ENCODE results near the gene SUGP2. TPM values are rescaled to one million over a fixed set of nuclear protein-coding genes. Genes with fewer than 3 reads are reported as not detected.

The SUGP2 gene
- total and polyA plus RNA-seq, 9 of the 15 experiments (the other 6 are each of a cell fraction or from before 2014, with no cell fraction given), result 13.1 to 101 (median 63.1) TPM

DNA sequence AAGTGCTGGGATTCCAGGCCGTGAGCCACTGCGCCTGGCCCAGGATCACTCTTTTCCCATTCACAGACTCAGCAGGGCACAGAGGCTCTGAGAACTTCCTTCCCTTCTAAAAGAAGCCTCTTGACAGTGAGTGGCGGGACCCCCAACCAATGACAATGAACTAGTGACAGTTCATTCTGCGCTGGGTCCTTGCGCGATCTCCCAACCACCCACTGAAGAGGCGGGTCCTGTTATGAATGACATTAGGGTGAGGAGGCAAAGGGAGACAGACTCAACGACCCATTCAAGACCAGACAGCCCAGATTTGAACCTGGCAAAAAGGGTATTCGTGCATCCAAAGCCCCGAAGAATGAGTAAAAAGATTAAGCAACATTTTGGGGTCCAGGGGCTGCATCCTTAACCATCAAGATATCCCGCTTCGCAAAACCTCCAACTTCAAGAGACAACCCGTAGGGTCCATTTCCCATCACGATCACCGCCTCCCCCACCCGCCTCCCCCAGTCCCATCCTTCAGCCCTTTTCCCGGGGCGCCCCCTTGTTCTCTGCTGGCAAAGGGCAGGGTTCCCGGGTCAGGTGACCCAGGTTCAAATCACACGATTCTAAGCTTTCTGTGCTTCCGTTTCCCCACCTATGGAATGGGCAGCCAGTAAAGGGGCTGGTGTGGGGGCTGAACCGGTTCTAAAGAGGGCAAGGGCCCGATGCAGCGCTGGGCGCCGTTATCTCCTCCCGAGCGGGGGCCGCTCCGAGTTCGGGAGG, 719 bp downstream of the SUGP2 start (continued):
- TF ChIP-seq CREB1 (IDR thresholded peaks at IDR 0.05), result no peak
- no peak for TF ChIP-seq CREB1 (CRISPR knock-in tag; IDR thresholded peaks at IDR 0.05)
- no peak for TF ChIP-seq FOSL1 (tag; conservative IDR thresholded peaks at IDR 0.05)
- TF ChIP-seq ESRRB (CRISPR knock-in tag; IDR thresholded peaks at IDR 0.05; ENCODE audit: borderline replicate concordance), result no peak
- TF ChIP-seq SREBF2 (CRISPR knock-in tag; IDR thresholded peaks at IDR 0.05), result no peak
- no peak for TF ChIP-seq TAF9B (IDR thresholded peaks at IDR 0.05; ENCODE audit: partially characterized antibody)
- no peak for TF ChIP-seq CEBPG (CRISPR knock-in tag; IDR thresholded peaks at IDR 0.05)
- no peak for TF ChIP-seq CEBPG (tag; conservative IDR thresholded peaks at IDR 0.05 in 1 of 2, IDR thresholded peaks at IDR 0.05 in 1 of 2)
- no peak for TF ChIP-seq NFIC (IDR thresholded peaks at IDR 0.05)
- no peak for TF ChIP-seq ZNF408 (CRISPR knock-in tag; IDR thresholded peaks at IDR 0.05; ENCODE audit: low read depth)
- no peak for TF ChIP-seq HIVEP1 (CRISPR knock-in tag; IDR thresholded peaks at IDR 0.05)
- no peak for TF ChIP-seq MCM5 (IDR thresholded peaks at IDR 0.05; ENCODE audit: low read depth)
- no peak for TF ChIP-seq LCOR (CRISPR knock-in tag; IDR thresholded peaks at IDR 0.05)
- TF ChIP-seq SRSF3 (IDR thresholded peaks at IDR 0.05; ENCODE audit: insufficient read depth, low read length), result no peak
- no peak for TF ChIP-seq XRCC4 (IDR thresholded peaks at IDR 0.05; ENCODE audit: extremely low read depth, insufficient read depth, insufficient read length)
- TF ChIP-seq ZFP36 (IDR thresholded peaks at IDR 0.05; ENCODE audit: low read depth, low read length, partially characterized antibody), result no peak
- no peak for TF ChIP-seq FOXM1 (IDR thresholded peaks at IDR 0.05; ENCODE audit: low read depth)
- 0 out of 2 replicates have a peak, but pooled peaks have one; percentile 16 for TF ChIP-seq FOXM1 (CRISPR knock-in tag; IDR thresholded peaks at IDR 0.05; ENCODE audit: low read depth)
- TF ChIP-seq ZBTB2 (IDR thresholded peaks at IDR 0.05), result no peak
- no peak for TF ChIP-seq ZNF76 (CRISPR knock-in tag; IDR thresholded peaks at IDR 0.05; ENCODE audit: borderline replicate concordance)
- TF ChIP-seq ZNF696 (CRISPR knock-in tag; conservative IDR thresholded peaks at IDR 0.05), result no peak
- TF ChIP-seq, protein P1, sequence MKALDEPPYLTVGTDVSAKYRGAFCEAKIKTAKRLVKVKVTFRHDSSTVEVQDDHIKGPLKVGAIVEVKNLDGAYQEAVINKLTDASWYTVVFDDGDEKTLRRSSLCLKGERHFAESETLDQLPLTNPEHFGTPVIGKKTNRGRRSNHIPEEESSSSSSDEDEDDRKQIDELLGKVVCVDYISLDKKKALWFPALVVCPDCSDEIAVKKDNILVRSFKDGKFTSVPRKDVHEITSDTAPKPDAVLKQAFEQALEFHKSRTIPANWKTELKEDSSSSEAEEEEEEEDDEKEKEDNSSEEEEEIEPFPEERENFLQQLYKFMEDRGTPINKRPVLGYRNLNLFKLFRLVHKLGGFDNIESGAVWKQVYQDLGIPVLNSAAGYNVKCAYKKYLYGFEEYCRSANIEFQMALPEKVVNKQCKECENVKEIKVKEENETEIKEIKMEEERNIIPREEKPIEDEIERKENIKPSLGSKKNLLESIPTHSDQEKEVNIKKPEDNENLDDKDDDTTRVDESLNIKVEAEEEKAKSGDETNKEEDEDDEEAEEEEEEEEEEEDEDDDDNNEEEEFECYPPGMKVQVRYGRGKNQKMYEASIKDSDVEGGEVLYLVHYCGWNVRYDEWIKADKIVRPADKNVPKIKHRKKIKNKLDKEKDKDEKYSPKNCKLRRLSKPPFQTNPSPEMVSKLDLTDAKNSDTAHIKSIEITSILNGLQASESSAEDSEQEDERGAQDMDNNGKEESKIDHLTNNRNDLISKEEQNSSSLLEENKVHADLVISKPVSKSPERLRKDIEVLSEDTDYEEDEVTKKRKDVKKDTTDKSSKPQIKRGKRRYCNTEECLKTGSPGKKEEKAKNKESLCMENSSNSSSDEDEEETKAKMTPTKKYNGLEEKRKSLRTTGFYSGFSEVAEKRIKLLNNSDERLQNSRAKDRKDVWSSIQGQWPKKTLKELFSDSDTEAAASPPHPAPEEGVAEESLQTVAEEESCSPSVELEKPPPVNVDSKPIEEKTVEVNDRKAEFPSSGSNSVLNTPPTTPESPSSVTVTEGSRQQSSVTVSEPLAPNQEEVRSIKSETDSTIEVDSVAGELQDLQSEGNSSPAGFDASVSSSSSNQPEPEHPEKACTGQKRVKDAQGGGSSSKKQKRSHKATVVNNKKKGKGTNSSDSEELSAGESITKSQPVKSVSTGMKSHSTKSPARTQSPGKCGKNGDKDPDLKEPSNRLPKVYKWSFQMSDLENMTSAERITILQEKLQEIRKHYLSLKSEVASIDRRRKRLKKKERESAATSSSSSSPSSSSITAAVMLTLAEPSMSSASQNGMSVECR (CRISPR knock-in tag; IDR thresholded peaks at IDR 0.05), result 0 out of 2 replicates have a peak, but pooled peaks have one; percentile 37
- no peak for TF ChIP-seq DPF2 (IDR thresholded peaks at IDR 0.05)
- no peak; the same call in 1 of the 2 replicates for TF ChIP-seq POLR2AphosphoS5 (IDR thresholded peaks at IDR 0.05; ENCODE audit: control insufficient read depth, insufficient read depth, low read depth, low read length)

All from K562 (cell line).